Measurements from ENCODE around the gene EYA3.

The EYA3 gene

DNA sequence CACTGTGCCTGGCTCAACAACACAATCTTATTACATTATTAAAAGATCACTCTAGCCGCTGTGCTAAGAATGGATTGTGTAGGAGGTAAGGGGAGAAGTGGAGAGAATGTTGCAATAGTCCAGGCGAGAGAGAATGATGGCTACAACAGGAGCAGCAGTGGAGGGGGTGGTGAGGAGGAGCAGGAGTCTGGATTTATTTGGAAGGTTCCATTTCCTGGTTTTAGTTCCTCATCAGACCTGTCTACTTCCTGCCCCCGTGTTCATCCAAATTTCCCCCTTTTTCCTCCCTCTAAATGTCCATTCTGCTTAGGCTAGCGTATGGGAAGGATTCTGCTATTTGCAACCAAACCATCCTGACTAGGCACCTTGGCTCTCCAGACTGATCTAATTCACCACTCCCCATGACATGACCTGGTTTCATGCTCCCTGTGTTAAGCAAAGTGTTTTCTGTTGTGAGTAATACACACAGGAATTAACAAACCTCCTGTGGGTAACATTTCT lies 35.1 kb upstream of the EYA3 start:
- H3K4me1 Mint-ChIP-seq: peaks cover 25% of the 10 kb centered on the region
- H3K27ac Mint-ChIP-seq: no peak overlapping the region
- DNase-seq (ENCODE audit: low spot score in 2 of 2) (no peak), ATAC-seq (ENCODE audit: low read depth) (no peak)
- H3K9me3 Mint-ChIP-seq: no peaks in the 10 kb centered on the region
- no peak overlapping the region for H3K4me3 Mint-ChIP-seq
- H3K27me3 Mint-ChIP-seq: no peaks in the 10 kb centered on the region
- H3K36me3 Mint-ChIP-seq: no peaks in the 10 kb centered on the region

DNA sequence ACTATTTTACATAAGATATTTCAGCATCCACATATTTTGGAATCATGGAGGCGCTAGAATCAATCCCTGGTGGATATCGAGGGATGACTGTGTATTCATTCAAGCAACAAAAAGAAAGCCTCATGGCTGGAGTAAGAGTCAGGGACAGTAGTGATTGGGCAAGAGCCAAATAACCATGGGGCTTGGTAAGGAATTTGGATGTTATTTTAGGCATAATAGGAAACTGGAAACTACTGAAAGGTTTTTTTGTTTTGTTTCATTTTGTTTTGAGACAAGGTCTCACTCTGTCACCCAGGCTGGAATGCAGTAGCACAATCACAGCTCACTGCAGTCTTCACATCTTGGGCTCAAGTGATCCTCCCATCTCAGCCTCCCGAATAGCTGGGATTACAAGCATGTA lies 33.8 kb upstream of the EYA3 start:
- no peak overlapping the region for H3K27ac Mint-ChIP-seq
- no peaks in the 10 kb centered on the region for H3K9me3 Mint-ChIP-seq
- no peaks in the 10 kb centered on the region for H3K27me3 Mint-ChIP-seq
- H3K4me1 Mint-ChIP-seq: peaks cover 14% of the 10 kb centered on the region
- ATAC-seq (ENCODE audit: low read depth) (no peak), DNase-seq (ENCODE audit: low spot score in 2 of 2) (no peak)
- no peaks in the 10 kb centered on the region for H3K36me3 Mint-ChIP-seq
- no peak overlapping the region for H3K4me3 Mint-ChIP-seq

DNA sequence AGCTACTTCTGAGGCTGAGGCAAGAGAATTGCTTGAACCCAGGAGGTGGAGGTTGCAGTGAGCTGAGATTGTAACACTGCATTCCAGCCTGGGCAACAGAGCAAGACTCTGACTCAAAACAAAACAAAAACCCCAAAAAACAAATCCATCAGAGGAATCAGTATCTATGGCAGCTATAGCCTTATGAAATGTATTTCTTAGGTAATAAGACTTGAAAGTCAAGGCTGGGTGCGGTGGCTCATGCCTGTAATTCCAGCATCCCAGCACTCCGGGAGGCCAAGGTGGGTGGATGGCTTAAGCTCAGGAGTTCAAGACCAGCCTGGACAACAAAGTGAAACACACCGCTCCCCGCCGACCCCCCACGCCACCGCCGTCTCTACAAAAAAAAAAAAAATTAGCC lies 31.1 kb upstream of the EYA3 start:
- H3K27ac Mint-ChIP-seq: no peak overlapping the region
- H3K36me3 Mint-ChIP-seq: no peaks in the 10 kb centered on the region
- H3K9me3 Mint-ChIP-seq: no peaks in the 10 kb centered on the region
- no peak for ATAC-seq (ENCODE audit: low read depth)
- H3K4me1 Mint-ChIP-seq: peaks cover 8% of the 10 kb centered on the region
- H3K4me3 Mint-ChIP-seq: no peak overlapping the region
- H3K27me3 Mint-ChIP-seq: no peaks in the 10 kb centered on the region
- no peak for DNase-seq (ENCODE audit: low spot score in 2 of 2)

DNA sequence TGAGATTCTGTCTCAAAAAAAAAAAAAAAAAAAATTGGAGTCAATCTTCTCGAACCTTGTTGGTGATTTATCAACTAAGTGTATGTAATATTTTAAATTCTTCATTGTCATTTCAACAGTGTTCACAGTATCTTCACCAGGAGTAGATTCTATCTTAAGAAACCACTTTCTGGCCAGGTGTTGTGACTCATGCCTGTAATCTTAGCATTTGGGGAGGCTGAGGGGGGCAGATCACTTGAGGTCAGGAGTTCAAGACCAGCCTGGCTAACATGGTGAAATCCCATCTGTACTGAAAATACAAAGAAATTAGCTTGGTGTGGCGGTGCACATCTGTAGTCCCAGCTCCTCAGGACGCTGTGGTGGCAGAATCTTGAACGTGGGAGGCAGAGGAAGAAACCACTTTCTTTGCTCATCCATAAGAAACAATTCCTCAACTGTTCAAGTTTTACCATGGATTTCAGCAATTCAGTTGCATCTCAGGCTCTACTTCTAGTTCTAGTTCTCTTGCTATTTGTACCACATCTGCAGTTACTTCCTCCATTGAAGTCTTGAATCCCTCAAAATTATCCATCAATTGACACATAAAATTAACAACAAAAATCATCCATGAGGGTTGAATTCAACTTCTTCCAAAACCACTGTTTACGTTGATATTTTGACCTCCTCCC lies 30.4 kb upstream of the EYA3 start:
- H3K36me3 Mint-ChIP-seq: no peaks in the 10 kb centered on the region
- ATAC-seq (ENCODE audit: low read depth): no peak
- H3K4me1 Mint-ChIP-seq: peaks cover 8% of the 10 kb centered on the region
- H3K27me3 Mint-ChIP-seq: no peaks in the 10 kb centered on the region
- no peak overlapping the region for H3K27ac Mint-ChIP-seq
- H3K4me3 Mint-ChIP-seq: no peak overlapping the region
- no peaks in the 10 kb centered on the region for H3K9me3 Mint-ChIP-seq
- no peak for DNase-seq (ENCODE audit: low spot score in 2 of 2)

DNA sequence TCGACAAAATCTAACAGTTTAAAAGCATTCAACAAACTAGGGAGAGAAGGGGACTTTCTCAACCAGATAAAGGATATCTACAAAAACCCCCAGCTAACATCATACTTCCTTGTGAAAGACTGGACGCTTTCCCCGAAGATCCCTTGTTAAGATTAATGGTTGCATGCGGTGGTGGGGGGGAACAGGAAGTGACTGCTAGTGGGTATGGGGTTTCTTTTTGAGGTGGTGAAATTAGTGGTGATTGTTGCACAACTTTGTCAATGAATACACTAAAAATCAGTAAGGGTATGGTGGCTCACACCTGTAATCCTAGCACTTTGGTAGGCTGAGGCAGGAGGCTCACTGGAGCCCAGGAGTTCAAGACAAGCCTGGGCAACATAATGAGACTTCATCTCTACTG lies 26.9 kb upstream of the EYA3 start:
- Mint-ChIP-seq H3K4me3 (no peak overlapping the region), H3K27ac (no peak overlapping the region), H3K4me1 (peaks cover 10% of the 10 kb centered on the region), H3K27me3 (no peaks in the 10 kb centered on the region), H3K36me3 (no peaks in the 10 kb centered on the region), H3K9me3 (no peaks in the 10 kb centered on the region)
- no peak for ATAC-seq (ENCODE audit: low read depth)
- no peak for DNase-seq (ENCODE audit: low spot score in 2 of 2)

DNA sequence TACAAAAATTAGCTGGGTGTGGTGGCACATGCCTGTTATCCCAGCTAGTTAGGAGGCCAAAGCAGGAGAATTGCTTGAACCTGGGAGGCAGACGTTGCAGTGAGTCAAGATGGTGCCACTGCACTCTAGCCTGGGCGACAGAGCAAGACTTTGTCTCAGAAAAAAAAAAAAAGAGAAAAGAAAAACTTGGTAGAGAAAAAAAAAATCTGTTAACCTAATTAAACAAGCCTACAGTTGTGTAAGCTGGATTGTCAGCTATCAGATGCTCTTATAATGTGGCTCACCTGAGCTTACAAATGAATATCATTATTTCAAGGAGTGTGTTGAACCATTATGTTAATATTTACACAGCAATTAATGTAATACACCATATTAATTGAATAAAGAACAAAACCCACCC lies 26.4 kb upstream of the EYA3 start:
- Mint-ChIP-seq H3K36me3 (no peaks in the 10 kb centered on the region), H3K27me3 (no peaks in the 10 kb centered on the region), H3K4me1 (peaks cover 10% of the 10 kb centered on the region), H3K27ac (no peak overlapping the region), H3K4me3 (no peak overlapping the region), H3K9me3 (no peaks in the 10 kb centered on the region)
- ATAC-seq (ENCODE audit: low read depth): no peak
- no peak for DNase-seq (ENCODE audit: low spot score in 2 of 2)

DNA sequence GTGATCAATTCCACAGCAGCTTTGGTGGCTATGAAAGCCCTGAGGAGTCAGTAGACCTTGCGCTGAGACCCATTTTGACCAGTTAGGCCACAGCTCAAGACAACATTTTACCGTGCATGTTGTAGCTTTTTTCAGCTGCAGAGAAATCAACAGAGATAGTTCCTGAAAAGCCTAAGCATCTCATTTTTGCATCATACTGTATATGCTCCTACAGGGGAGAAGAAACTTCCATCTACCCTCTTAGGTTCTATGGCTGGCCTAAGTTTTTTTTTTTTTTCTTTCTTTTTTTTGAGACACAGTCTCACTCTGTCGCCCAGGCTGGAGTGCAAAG lies 24.8 kb upstream of the EYA3 start:
- Mint-ChIP-seq H3K36me3 (no peaks in the 10 kb centered on the region), H3K27me3 (no peaks in the 10 kb centered on the region), H3K4me1 (peaks cover 10% of the 10 kb centered on the region), H3K4me3 (no peak overlapping the region), H3K9me3 (no peaks in the 10 kb centered on the region), H3K27ac (no peak overlapping the region)
- ATAC-seq (ENCODE audit: low read depth): no peak
- DNase-seq (ENCODE audit: low spot score in 2 of 2): no peak

DNA sequence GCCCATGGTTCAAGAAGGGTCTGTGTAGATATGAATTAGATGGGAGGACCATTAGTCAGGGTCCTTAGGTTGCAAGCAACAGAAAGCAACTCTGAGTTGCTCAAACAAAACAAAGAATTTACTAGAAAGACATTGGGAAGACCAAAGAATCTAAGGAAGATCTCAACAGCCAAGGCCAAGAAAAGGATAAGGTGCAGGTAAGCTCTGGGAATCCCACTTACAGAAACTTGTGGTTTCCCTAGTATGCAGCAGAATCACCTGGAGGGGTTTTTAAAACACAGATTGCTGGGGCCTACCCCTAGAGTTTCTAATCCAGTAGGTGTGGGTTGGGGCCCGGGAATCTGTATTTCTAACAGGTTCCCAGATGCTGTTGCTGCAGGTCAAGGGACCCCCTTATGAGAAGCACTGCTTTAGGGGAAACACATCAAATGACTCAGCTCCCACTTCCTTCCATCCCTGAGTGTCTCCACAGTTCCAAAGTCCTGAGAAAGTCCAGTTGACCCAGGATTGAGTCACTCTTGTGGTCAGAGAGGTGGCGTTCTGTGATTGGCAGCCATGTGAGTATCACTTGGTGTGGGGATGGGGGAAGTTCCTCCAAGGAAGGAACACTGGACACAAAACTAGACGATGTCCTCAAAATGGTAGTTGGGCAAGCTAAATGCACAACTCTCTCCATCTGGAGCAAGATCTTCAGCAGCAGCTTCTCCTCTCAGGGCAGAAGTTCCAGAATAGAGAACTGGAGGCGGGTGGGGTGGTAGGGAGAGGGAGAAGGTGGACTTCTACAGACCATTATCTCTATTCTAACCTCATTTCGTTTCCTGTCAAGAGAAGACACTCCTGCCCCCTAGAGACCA lies 24.2 kb upstream of the EYA3 start:
- ATAC-seq (ENCODE audit: low read depth): no peak
- no peak for DNase-seq (ENCODE audit: low spot score in 2 of 2)
- peak overlapping the region; percentile 1 for H3K27ac Mint-ChIP-seq
- no peaks in the 10 kb centered on the region for H3K9me3 Mint-ChIP-seq
- no peaks in the 10 kb centered on the region for H3K27me3 Mint-ChIP-seq
- no peak overlapping the region for H3K4me3 Mint-ChIP-seq
- peaks cover 12% of the 10 kb centered on the region for H3K4me1 Mint-ChIP-seq
- H3K36me3 Mint-ChIP-seq: no peaks in the 10 kb centered on the region

DNA sequence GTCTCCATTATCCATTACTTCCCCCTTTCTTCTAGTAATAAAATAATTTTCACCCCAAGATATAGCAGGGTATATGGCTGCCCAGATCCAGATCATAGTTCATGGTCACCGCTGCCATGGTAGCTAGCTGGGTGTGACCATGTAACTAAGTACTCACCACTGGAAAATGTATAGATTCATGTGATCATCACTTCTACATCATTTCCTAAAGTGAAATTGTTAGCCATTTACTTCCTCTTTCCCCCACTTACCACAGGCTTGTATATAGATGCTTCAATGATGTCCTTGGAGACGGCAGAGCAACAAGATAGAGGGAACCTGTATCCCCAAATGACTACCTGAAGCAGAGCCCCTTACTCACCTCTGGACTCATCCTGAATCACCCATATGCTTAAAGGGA lies 22.7 kb upstream of the EYA3 start:
- Mint-ChIP-seq H3K9me3 (no peaks in the 10 kb centered on the region), H3K4me1 (peaks cover 12% of the 10 kb centered on the region), H3K27ac (peak overlapping the region; percentile 89), H3K27me3 (no peaks in the 10 kb centered on the region), H3K36me3 (no peaks in the 10 kb centered on the region), H3K4me3 (no peak overlapping the region)
- peak; percentile 90 for ATAC-seq (ENCODE audit: low read depth)
- DNase-seq (ENCODE audit: low spot score in 2 of 2): peak in 1 of 2 donors; percentile 21

DNA sequence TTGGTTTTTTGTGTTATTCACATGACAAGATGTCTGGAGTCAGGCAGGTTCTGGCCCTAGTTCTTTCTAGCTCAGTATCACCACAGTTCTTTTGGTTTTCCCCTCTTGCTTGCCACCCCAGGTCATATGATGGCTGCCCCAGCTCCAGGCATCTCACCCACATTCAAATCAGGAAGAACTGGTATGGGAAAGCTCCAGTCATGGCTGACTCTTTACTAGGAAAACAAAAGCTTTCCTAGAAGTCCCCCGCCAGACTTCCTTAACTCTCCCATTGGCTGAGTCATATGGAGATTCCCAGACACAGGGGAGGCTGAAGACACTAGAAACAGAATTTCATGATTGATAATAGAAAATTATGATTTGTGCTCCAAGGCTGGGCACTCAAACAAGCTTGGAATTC lies 22.1 kb upstream of the EYA3 start:
- Mint-ChIP-seq H3K27me3 (no peaks in the 10 kb centered on the region), H3K4me1 (peaks cover 12% of the 10 kb centered on the region), H3K9me3 (no peaks in the 10 kb centered on the region), H3K27ac (peak overlapping the region; percentile 89), H3K36me3 (no peaks in the 10 kb centered on the region), H3K4me3 (no peak overlapping the region)
- DNase-seq (ENCODE audit: low spot score in 2 of 2) (no peak), ATAC-seq (ENCODE audit: low read depth) (no peak)

DNA sequence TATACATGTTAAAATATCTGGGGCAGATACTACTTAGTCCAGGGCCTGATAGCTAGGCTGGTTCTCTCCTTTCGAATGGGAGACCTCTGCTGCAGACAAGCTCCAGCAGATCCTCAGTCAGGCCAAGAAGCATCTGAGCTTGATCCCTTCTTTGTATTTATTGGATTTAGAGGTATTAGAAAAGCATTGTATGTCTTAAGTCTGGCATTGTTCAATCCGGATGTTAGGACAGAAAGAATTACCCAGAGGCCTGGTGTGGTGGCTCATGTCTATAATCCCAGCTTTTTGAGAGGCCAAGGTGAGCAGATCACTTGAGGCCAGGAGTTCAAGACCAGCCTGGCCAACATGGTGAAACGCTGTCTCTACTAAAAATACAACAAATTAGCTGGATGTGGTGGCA lies 21.2 kb upstream of the EYA3 start:
- H3K36me3 Mint-ChIP-seq: no peaks in the 10 kb centered on the region
- peaks cover 9% of the 10 kb centered on the region for H3K4me1 Mint-ChIP-seq
- no peaks in the 10 kb centered on the region for H3K9me3 Mint-ChIP-seq
- no peak for DNase-seq (ENCODE audit: low spot score in 2 of 2)
- ATAC-seq (ENCODE audit: low read depth): no peak
- no peak overlapping the region for H3K4me3 Mint-ChIP-seq
- H3K27me3 Mint-ChIP-seq: no peaks in the 10 kb centered on the region
- no peak overlapping the region for H3K27ac Mint-ChIP-seq

DNA sequence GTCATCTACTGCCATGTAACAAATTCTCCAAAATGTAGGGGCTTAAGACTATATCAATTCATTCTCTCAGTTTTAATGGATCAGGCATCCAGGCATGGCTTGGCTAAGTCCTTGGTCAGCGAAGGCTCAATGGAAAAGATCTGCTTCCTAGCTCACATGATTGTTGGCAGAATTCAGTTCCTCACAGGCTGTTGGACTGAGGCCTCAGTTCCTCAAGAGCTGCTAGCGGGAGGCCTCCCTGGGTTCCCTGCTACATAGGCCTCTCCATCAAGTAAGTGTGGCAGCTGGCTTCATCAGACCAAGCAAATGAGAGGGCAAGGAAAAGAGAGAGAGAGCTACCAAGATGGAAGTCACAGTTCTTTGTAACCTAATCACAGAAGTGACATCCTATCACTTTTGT lies 19.6 kb upstream of the EYA3 start:
- Mint-ChIP-seq H3K4me3 (no peak overlapping the region), H3K36me3 (no peaks in the 10 kb centered on the region), H3K9me3 (no peaks in the 10 kb centered on the region), H3K27me3 (no peaks in the 10 kb centered on the region), H3K27ac (no peak overlapping the region), H3K4me1 (peaks cover 9% of the 10 kb centered on the region)
- DNase-seq (ENCODE audit: low spot score in 2 of 2) (no peak), ATAC-seq (ENCODE audit: low read depth) (no peak)

DNA sequence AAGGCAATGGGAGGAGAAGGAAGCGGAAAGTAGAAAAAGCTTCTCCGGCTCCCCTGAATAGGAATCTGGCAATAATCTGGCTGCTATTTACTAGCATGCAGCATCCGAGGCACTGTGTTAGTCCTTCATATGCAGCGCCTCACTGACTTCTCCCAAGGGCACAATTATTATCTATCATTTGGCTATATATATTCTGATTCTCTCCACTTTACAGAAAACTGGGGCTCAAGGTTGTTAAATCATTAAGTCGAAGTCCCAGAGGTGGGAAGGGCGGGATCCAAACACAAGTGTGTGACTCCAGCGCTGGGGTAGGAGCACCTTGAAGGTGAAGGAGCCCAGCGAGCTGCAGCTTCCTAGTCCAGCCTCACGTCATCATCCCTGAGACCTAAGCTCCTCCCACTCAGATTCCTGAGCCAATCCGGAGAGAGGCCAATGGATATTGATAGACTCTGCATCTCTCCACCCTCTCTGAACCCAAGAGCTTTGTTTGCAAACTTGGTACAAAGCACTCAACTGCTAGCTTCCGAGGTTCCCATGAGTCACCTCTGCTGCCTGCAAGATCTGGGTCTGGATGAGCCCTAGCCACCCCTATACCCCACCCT lies 16.6 kb upstream of the EYA3 start:
- Mint-ChIP-seq H3K27me3 (no peaks in the 10 kb centered on the region), H3K4me1 (peaks cover 2% of the 10 kb centered on the region), H3K36me3 (no peaks in the 10 kb centered on the region), H3K4me3 (no peak overlapping the region), H3K27ac (no peak overlapping the region), H3K9me3 (no peaks in the 10 kb centered on the region)
- no peak for ATAC-seq (ENCODE audit: low read depth)
- DNase-seq (ENCODE audit: low spot score in 2 of 2): no peak

DNA sequence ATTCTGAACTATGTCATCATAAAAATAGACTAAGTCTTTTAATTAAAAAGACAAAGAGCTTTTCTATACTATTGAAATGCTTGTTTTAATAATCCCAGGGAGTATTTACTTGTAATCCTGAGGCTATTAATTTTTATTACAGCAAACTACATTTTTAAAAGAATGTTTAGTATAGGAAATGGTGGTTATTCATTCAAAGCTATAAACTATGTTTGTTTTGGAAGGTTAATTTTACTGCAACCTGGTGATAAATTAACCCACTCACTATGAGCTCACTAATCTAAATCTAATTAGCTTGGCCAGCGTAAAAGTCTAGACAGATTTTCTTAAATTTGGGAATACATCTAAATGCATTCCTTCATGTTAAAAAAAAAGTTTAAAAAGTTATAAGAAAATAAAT lies 13.8 kb upstream of the EYA3 start:
- no peaks in the 10 kb centered on the region for H3K9me3 Mint-ChIP-seq
- no peak overlapping the region for H3K4me3 Mint-ChIP-seq
- ATAC-seq (ENCODE audit: low read depth) (no peak), DNase-seq (ENCODE audit: low spot score in 2 of 2) (no peak)
- H3K4me1 Mint-ChIP-seq: no peaks in the 10 kb centered on the region
- H3K27ac Mint-ChIP-seq: no peak overlapping the region
- H3K27me3 Mint-ChIP-seq: no peaks in the 10 kb centered on the region
- H3K36me3 Mint-ChIP-seq: no peaks in the 10 kb centered on the region
